Adipocyte (in vitro differentiated cells): ENCODE measurements around the gene RPS5.
A peak's percentile ranks its signal among the peaks of the same experiment; 100 is the strongest.
"Not testable (repeated sequence)": the region's sequence is repeated elsewhere in the genome, so short reads cannot be mapped to it uniquely, and the experiment has no call there.

Experiments used
- DNase-seq: peaks from one replicate; pipeline ENCODE4 v3.0.0-alpha.2; 2015; ENCODE audit warnings: low read depth
- H3K27me3 ChIP-seq: replicated peaks from 2 replicates; pipeline ENCODE4 v1.7.0; 2013; ENCODE audit warnings: mild to moderate bottlenecking, low read length, moderate library complexity; ENCODE audit not compliant: control insufficient read depth, insufficient read depth
- H3K36me3 ChIP-seq: 2 replicates; pipeline ENCODE4 v1.7.0; 2013; ENCODE audit warnings: low read length, mild to moderate bottlenecking, moderate library complexity; ENCODE audit not compliant: control insufficient read depth, insufficient read depth, severe bottlenecking
- H3K4me1 ChIP-seq: 2 replicates; pipeline ENCODE4 v1.7.0; 2013; ENCODE audit warnings: mild to moderate bottlenecking, low read length, moderate library complexity; ENCODE audit not compliant: control insufficient read depth, insufficient read depth
- H3K4me3 ChIP-seq: 2 replicates; pipeline ENCODE4 v1.7.0; 2013; ENCODE audit warnings: mild to moderate bottlenecking, low read length, moderate library complexity
- H3K9ac ChIP-seq: 2 replicates; pipeline ENCODE4 v1.7.0; 2013; ENCODE audit warnings: mild to moderate bottlenecking, low read length, moderate library complexity
- H3K9me3 ChIP-seq: 2 replicates; pipeline ENCODE4 v1.7.0; 2013; ENCODE audit warnings: mild to moderate bottlenecking, low read length, moderate library complexity; ENCODE audit not compliant: control insufficient read depth

RPS5 gene

DNA sequence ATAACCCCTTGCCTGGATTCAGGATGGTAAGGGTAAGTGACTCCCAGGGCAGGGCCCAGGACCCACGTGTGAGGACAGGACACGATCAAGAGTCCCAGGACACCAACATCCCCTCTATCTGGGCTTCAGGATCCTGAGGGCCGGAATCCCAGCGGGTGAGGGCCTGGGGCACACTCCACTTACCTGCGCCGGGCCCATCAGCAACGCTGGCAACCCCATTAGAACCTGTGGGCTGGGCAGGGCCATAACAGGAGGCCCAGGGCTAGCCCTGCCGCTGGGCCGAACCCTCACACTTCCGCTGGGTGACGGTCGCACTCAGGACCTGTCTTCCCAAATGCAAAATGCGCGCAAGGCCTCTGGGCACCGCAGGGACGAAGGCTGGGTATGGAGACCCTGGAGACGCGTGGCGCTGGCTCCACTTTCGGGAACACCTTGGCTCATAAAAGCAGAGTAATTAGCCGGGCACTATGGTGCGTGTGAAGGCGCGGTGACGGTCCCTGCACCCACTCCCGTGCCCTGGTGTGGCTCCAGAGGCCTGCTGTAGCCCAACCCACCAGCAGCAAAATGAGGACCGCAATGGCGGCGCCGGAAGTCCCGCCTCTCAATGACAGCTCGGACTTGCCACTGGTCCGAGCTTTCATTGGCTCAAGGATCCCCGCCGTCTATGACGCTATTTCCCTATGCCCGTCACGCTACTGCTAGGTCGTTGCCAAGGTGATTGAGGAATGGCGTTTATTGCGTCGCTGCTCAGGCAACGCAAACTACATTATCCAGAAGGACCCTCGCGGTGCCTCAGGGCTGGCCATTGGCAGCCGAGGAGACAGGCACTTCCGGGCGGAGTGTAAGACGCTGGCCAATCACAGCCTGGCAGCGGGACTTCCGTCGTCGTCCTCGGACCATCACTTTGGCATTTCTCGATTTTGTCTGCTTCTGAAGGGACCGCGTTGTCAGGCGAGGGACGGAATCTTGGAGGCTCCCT is 52.8 kb downstream of the RPS5 start, which contains the start of gene ZNF132:
Gene ZNF132 (minus strand): TSS at position 578 of the 979 bp plus-strand sequence. CDS start 332 bp downstream, at position 246.
- Histone ChIP-seq H3K9me3 (peaks cover 27% of the 10 kb centered on the region), H3K4me1 (peaks cover 17% of the 10 kb centered on the region), H3K4me3 (peak within 1 kb of the TSS; percentile 92), H3K36me3 (peaks cover 23% of the 10 kb centered on the region), H3K27me3 (no peaks in the 10 kb centered on the region), H3K9ac (peak within 1 kb of the TSS; percentile 87)
- peak; percentile 100 for DNase-seq

DNA sequence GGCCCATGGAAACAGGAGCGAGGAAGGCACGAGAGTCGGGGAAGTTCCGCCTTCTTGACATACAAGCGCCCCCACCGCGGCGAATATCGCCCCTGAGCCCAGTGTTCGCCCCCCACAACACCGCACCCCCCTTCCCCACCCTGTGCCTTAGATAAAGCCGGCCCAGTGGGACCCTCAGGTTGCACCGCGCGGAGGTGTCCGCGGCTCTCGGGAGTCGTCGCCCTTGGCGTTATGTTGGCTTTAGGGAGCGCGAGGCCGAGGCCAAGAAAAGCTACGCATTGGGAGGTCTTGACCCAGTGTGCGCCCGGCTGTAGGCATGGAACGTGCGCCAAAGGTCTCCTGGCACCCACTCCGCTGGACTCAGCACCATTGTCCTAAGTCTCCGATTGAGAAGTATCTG is 53.5 kb downstream of the RPS5 start:
- peaks cover 20% of the 10 kb centered on the region for H3K9me3 ChIP-seq
- H3K9ac ChIP-seq, result peak overlapping the region; percentile 69
- H3K27me3 ChIP-seq, result no peaks in the 10 kb centered on the region
- H3K36me3 ChIP-seq, result peaks cover 16% of the 10 kb centered on the region
- H3K4me3 ChIP-seq, result peak overlapping the region; percentile 92
- peaks cover 17% of the 10 kb centered on the region for H3K4me1 ChIP-seq
- no peak for DNase-seq

DNA sequence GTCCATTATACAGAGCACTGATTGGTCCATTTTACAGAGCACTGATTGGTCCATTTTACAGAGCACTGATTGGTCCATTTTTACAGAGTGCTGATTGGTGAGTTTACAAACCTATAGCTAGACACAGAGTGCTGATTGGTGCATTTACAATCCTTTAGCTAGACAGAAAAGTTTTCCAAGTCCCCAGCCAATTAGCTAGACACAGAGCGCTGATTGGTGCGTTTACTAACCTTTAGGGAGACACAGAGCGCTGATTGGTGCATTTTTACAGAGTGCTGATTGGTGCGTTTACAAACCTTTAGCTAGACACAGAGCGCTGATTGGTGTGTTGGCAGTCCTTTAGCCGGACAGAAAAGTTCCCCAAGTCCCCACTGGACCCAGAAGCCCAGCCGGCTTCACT is 55.9 kb downstream of the RPS5 start:
- not testable (repeated sequence) for H3K27me3 ChIP-seq, H3K9me3 ChIP-seq, H3K9ac ChIP-seq, H3K36me3 ChIP-seq, H3K4me3 ChIP-seq, DNase-seq
- H3K4me1 ChIP-seq, result peaks cover 17% of the 10 kb centered on the region
